ENCODE results near the gene ARMH3.

The ARMH3 gene

GRCh38 chr10:101939729-101940128, 116.2 kb downstream of the ARMH3 start:
- H3K27ac ChIP-seq = peak overlapping the region; percentile 52 to 65
- DNase-seq (ENCODE audit: low spot score) = no peak
- peak overlapping the region; percentile 35 for H3K4me3 ChIP-seq
- no peak for TF ChIP-seq CTCF (IDR thresholded peaks at IDR 0.05)

GRCh38 chr10:101939008-101939648, 116.8 kb downstream of the ARMH3 start:
- Histone ChIP-seq H3K27ac (peak overlapping the region; percentile 52 to 65), H3K4me3 (peak overlapping the region; percentile 35)
- DNase-seq (ENCODE audit: low spot score) = no peak
- TF ChIP-seq CTCF (IDR thresholded peaks at IDR 0.05) = no peak

GRCh38 chr10:101938305-101939007, 117.5 kb downstream of the ARMH3 start:
- Histone ChIP-seq H3K27ac (peak overlapping the region; percentile 52 to 65), H3K4me3 (no peak overlapping the region)
- TF ChIP-seq CTCF (IDR thresholded peaks at IDR 0.05) = no peak
- DNase-seq (ENCODE audit: low spot score) = no peak

GRCh38 chr10:101935431-101935830, 120.5 kb downstream of the ARMH3 start:
- no peak for DNase-seq (ENCODE audit: low spot score)
- TF ChIP-seq CTCF (IDR thresholded peaks at IDR 0.05) = no peak
- no peak overlapping the region for H3K27ac ChIP-seq
- H3K4me3 ChIP-seq = no peak overlapping the region

- Histone ChIP-seq H3K4me3 (no peak overlapping the region), H3K27ac (no peak overlapping the region)
- no peak for DNase-seq (ENCODE audit: low spot score)
- TF ChIP-seq CTCF (IDR thresholded peaks at IDR 0.05) = no peak
Observed at GRCh38 chr10:101934686-101935305, 121.2 kb downstream of the ARMH3 start.

GRCh38 chr10:101933976-101934375, 122.0 kb downstream of the ARMH3 start:
- Histone ChIP-seq H3K27ac (no peak overlapping the region), H3K4me3 (no peak overlapping the region)
- no peak for DNase-seq (ENCODE audit: low spot score)
- TF ChIP-seq CTCF (IDR thresholded peaks at IDR 0.05) = no peak
